ENCODE measurements around the gene IFIT2. TPM values are rescaled to one million over a fixed set of nuclear protein-coding genes. Genes with fewer than 3 reads are reported as not detected.

The IFIT2 gene
- total RNA-seq, 1 donor from 2014 or later, result 8.6 TPM

Other genes with a start within 250 kb of the IFIT2 start
- gene CH25H, start 94.7 kb upstream of the IFIT2 start, total RNA-seq, result 4.1 TPM
- gene LIPA, start 50.3 kb upstream of the IFIT2 start, total RNA-seq, result 43.5 TPM
- 11.2 TPM for gene IFIT3, start 26.0 kb downstream of the IFIT2 start, total RNA-seq
- 4.9 TPM for gene IFIT1B, start 76.0 kb downstream of the IFIT2 start, total RNA-seq
- gene IFIT1, start 90.6 kb downstream of the IFIT2 start, total RNA-seq, result 16.8 TPM
- gene IFIT5, start 112.5 kb downstream of the IFIT2 start, total RNA-seq, result 11.9 TPM
- gene SLC16A12, start 233.5 kb downstream of the IFIT2 start, total RNA-seq, result 1.7 TPM

Measured in skin of body (tissue), 1 donor.